ENCODE results near the gene FABP7. TPM values are rescaled to one million over a fixed set of nuclear protein-coding genes. Genes with fewer than 3 reads are reported as not detected.

FABP7 gene
- total and polyA plus RNA-seq, 7 donors = 3.7 to 63.6 (median 31.3) TPM

- H3K4me3 ChIP-seq = no peak overlapping the region
- H3K9me3 ChIP-seq = no peaks in the 10 kb centered on the region
- DNase-seq = no peak
- no peak for TF ChIP-seq CTCF (IDR thresholded peaks at IDR 0.05)
- no peaks in the 10 kb centered on the region for H3K27me3 ChIP-seq (ENCODE audit: insufficient read depth in 3 of 3, low read length in 2 of 3)
- no peak for ATAC-seq
- no peaks in the 10 kb centered on the region for H3K36me3 ChIP-seq (ENCODE audit: insufficient read depth in 1 of 2, low read depth in 1 of 2)
- peaks cover 4% of the 10 kb centered on the region for H3K4me1 ChIP-seq
- intact Hi-C loops (cut with DNase I) = no loop called here
- no peak overlapping the region for H3K27ac ChIP-seq
- 16 to 37% (median 33%) methylated on average over 1 of the region's 1 CpG for WGBS, 3 donors
Observed at GRCh38 chr6:122758927-122759334, 20.6 kb upstream of the FABP7 start.

GRCh38 chr6:122760330-122760729, 19.2 kb upstream of the FABP7 start:
- Histone ChIP-seq H3K27me3 (ENCODE audit: insufficient read depth in 3 of 3, low read length in 2 of 3) (no peaks in the 10 kb centered on the region), H3K4me1 (no peaks in the 10 kb centered on the region), H3K27ac (no peak overlapping the region), H3K9me3 (no peaks in the 10 kb centered on the region), H3K4me3 (no peak overlapping the region), H3K36me3 (ENCODE audit: insufficient read depth in 1 of 2, low read depth in 1 of 2) (no peaks in the 10 kb centered on the region)
- no peak for TF ChIP-seq CTCF (IDR thresholded peaks at IDR 0.05)
- intact Hi-C loops (cut with DNase I) = no loop called here
- DNase-seq (no peak), ATAC-seq (no peak)

- no peak for DNase-seq
- no peak for TF ChIP-seq CTCF (IDR thresholded peaks at IDR 0.05)
- no peak overlapping the region for H3K4me3 ChIP-seq
- H3K27ac ChIP-seq = no peak overlapping the region
- H3K9me3 ChIP-seq = no peaks in the 10 kb centered on the region
- H3K27me3 ChIP-seq (ENCODE audit: insufficient read depth in 3 of 3, low read length in 2 of 3) = no peaks in the 10 kb centered on the region
- H3K4me1 ChIP-seq = no peaks in the 10 kb centered on the region
- intact Hi-C loops (cut with DNase I) = no loop called here
- ATAC-seq = no peak
- no peaks in the 10 kb centered on the region for H3K36me3 ChIP-seq (ENCODE audit: insufficient read depth in 1 of 2, low read depth in 1 of 2)
Observed at GRCh38 chr6:122766256-122766655, 13.3 kb upstream of the FABP7 start.

- Histone ChIP-seq H3K36me3 (ENCODE audit: insufficient read depth in 1 of 2, low read depth in 1 of 2) (no peaks in the 10 kb centered on the region), H3K27ac (no peak overlapping the region), H3K4me1 (no peaks in the 10 kb centered on the region), H3K27me3 (ENCODE audit: insufficient read depth in 3 of 3, low read length in 2 of 3) (no peaks in the 10 kb centered on the region), H3K9me3 (no peaks in the 10 kb centered on the region), H3K4me3 (no peak overlapping the region)
- no peak for ATAC-seq
- DNase-seq = no peak
- WGBS, 3 donors = 31 to 65% (median 59%) methylated on average over 1 of the region's 1 CpG
- intact Hi-C loops (cut with DNase I) = no loop called here
- TF ChIP-seq CTCF (IDR thresholded peaks at IDR 0.05) = no peak
Observed at GRCh38 chr6:122770835-122771601, 8.5 kb upstream of the FABP7 start.
